ENCODE results near the gene TPST1. TPM values are rescaled to one million over a fixed set of nuclear protein-coding genes. Genes with fewer than 3 reads are reported as not detected.

The TPST1 gene
- total and polyA plus RNA-seq, 2 of the 8 experiments (the other 6 are each of a cell fraction or from before 2014, with no cell fraction given): 8.2 to 18.4 TPM

GRCh38 chr7:66336760-66337159 lies 131.6 kb downstream of the TPST1 start:
- POLR2A ChIA-PET (ENCODE audit: partially characterized antibody): no interaction called here
- no peak overlapping the region for H3K18ac ChIP-seq (ENCODE audit: extremely low read depth, low read length)
- CTCF ChIA-PET (ENCODE audit: partially characterized antibody): no interaction called here
- H2BK20ac ChIP-seq (ENCODE audit: low read length): no peak overlapping the region
- FAIRE-seq: no peak
- no peak overlapping the region for H2BK120ac ChIP-seq (replicated peaks; ENCODE audit: low read depth, low read length)
- no peak overlapping the region for H3K23ac ChIP-seq (ENCODE audit: insufficient read length)
- peaks cover 3 to 11% of the 10 kb centered on the region in 2 experiments; a peak in 1 of 4 replicates for H3K9me3 ChIP-seq (ENCODE audit: insufficient read depth in 2 of 2, low read depth in 1 of 2, low read length in 1 of 2)
- no peaks in the 10 kb centered on the region for H3K79me1 ChIP-seq (ENCODE audit: low read depth, low read length)
- H3K56ac ChIP-seq (replicated peaks; ENCODE audit: insufficient read length, low read depth, low read length): no peak overlapping the region
- no peak overlapping the region for H3K4ac ChIP-seq (replicated peaks; ENCODE audit: insufficient read length, low read depth, low read length)
- H3K27me3 ChIP-seq (replicated peaks in 1 of 4; ENCODE audit: control insufficient read depth in 3 of 4, extremely low read depth in 1 of 4, insufficient read depth in 3 of 4, low read length in 3 of 4): no peaks in the 10 kb centered on the region
- H4K20me1 ChIP-seq (replicated peaks in 1 of 2; ENCODE audit: control insufficient read depth in 1 of 2, insufficient read depth in 2 of 2, low read length in 2 of 2): no peaks in the 10 kb centered on the region
- no peak overlapping the region for H2AK5ac ChIP-seq (ENCODE audit: low read depth, low read length)
- no peak overlapping the region for H3K4me3 ChIP-seq (ENCODE audit: extremely low read depth in 1 of 4, insufficient read depth in 2 of 4, low read depth in 3 of 4, low read length in 4 of 4)
- H3K14ac ChIP-seq (ENCODE audit: insufficient read length): no peak overlapping the region
- no peak overlapping the region for H4K5ac ChIP-seq (ENCODE audit: insufficient read length, low read depth, low read length)
- H2BK5ac ChIP-seq (ENCODE audit: low read depth, low read length): no peak overlapping the region
- no peak overlapping the region for H3K9ac ChIP-seq (replicated peaks in 1 of 4; ENCODE audit: extremely low read depth in 1 of 4, low read depth in 3 of 4, low read length in 3 of 4)
- no peak overlapping the region for H2BK15ac ChIP-seq (ENCODE audit: low read length)
- no peak overlapping the region for H3K27ac ChIP-seq (ENCODE audit: low read depth, low read length)
- H2AFZ ChIP-seq (ENCODE audit: low read length): no peak overlapping the region
- DNase-seq (ENCODE audit: low read depth in 1 of 2, low spot score in 2 of 2): no peak
- H3K23me2 ChIP-seq (ENCODE audit: low read depth, low read length): no peaks in the 10 kb centered on the region
- no peak overlapping the region for H3K4me2 ChIP-seq (ENCODE audit: insufficient read depth in 1 of 2, low read depth in 2 of 2, low read length in 2 of 2)
- no peaks in the 10 kb centered on the region for H3K4me1 ChIP-seq (replicated peaks in 1 of 4; ENCODE audit: control insufficient read depth in 3 of 4, insufficient read depth in 4 of 4, low read length in 3 of 4)
- no peaks in the 10 kb centered on the region for H3K79me2 ChIP-seq (ENCODE audit: control insufficient read depth in 1 of 2, insufficient read depth in 2 of 2, low read length in 2 of 2)
- H2BK12ac ChIP-seq (ENCODE audit: low read depth, low read length): no peak overlapping the region
- H3K36me3 ChIP-seq (ENCODE audit: control insufficient read depth in 2 of 4, insufficient read depth in 4 of 4, low read length in 3 of 4): no peaks in the 10 kb centered on the region
- H4K8ac ChIP-seq (ENCODE audit: extremely low read depth, insufficient read depth, low read length): no peak overlapping the region
- H4K91ac ChIP-seq (replicated peaks; ENCODE audit: insufficient read length, low read length): no peak overlapping the region
- TF ChIP-seq BACH1 (IDR thresholded peaks at IDR 0.05; ENCODE audit: low read length) (no peak), RFX5 (IDR thresholded peaks at IDR 0.05; ENCODE audit: borderline replicate concordance, low read depth, low read length) (no peak), EGR1 (IDR thresholded peaks at IDR 0.05; ENCODE audit: borderline replicate concordance, low read depth, low read length) (no peak), TEAD4 (IDR thresholded peaks at IDR 0.05; ENCODE audit: low read depth, low read length) (no peak), BRCA1 (IDR thresholded peaks at IDR 0.05; ENCODE audit: low read depth, low read length) (no peak), SAP30 (IDR thresholded peaks at IDR 0.05; ENCODE audit: insufficient read depth, insufficient replicate concordance, low read length) (no peak), POU5F1 (IDR thresholded peaks at IDR 0.05; ENCODE audit: low read depth, low read length) (no peak), GTF2F1 (IDR thresholded peaks at IDR 0.05; ENCODE audit: borderline replicate concordance, low read depth, low read length) (no peak), EP300 (IDR thresholded peaks at IDR 0.05; ENCODE audit: borderline replicate concordance in 1 of 2, low read depth in 2 of 2, low read length in 2 of 2) (no peak), CHD1 (IDR thresholded peaks at IDR 0.05; ENCODE audit: low read depth, low read length) (no peak), HDAC6 (IDR thresholded peaks at IDR 0.05; ENCODE audit: low read depth, low read length) (no peak), SUZ12 (IDR thresholded peaks at IDR 0.05; ENCODE audit: low read length) (no peak)
- TF ChIP-seq, protein P1, sequence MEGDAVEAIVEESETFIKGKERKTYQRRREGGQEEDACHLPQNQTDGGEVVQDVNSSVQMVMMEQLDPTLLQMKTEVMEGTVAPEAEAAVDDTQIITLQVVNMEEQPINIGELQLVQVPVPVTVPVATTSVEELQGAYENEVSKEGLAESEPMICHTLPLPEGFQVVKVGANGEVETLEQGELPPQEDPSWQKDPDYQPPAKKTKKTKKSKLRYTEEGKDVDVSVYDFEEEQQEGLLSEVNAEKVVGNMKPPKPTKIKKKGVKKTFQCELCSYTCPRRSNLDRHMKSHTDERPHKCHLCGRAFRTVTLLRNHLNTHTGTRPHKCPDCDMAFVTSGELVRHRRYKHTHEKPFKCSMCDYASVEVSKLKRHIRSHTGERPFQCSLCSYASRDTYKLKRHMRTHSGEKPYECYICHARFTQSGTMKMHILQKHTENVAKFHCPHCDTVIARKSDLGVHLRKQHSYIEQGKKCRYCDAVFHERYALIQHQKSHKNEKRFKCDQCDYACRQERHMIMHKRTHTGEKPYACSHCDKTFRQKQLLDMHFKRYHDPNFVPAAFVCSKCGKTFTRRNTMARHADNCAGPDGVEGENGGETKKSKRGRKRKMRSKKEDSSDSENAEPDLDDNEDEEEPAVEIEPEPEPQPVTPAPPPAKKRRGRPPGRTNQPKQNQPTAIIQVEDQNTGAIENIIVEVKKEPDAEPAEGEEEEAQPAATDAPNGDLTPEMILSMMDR (IDR thresholded peaks at IDR 0.05; ENCODE audit: control extremely low read depth in 1 of 3, insufficient read depth in 1 of 3, low read depth in 1 of 3, low read length in 3 of 3): no peak

Data from H1 (cell line).